Gastroesophageal sphincter (tissue), 3 donors: Measurements from ENCODE around the gene POLR3C.

ENCODE experiments used
- EP300 ChIP-seq: sonication (generic); formaldehyde crosslinking; IDR thresholded peaks from one replicate; pipeline ENCODE4 v1.6.1; 2017; ENCODE audit warnings: antibody characterized with exemption, mild to moderate bottlenecking
- POLR2A ChIP-seq, 2 donors: fragments of 450-650 bp; IDR thresholded peaks; one replicate each; pipeline ENCODE4 v1.6.1; 2017; ENCODE audit warnings: antibody characterized with exemption in 2 of 2, mild to moderate bottlenecking in 2 of 2, moderate library complexity in 1 of 2
- POLR2AphosphoS5 ChIP-seq: sonication (generic); formaldehyde crosslinking; IDR thresholded peaks from one replicate; pipeline ENCODE4 v1.6.1; 2017; ENCODE audit warnings: antibody characterized with exemption
- TF ChIP-seq, protein P1 (sequence below), 4 experiments: fragments of 200-600 bp in 2 of 4; fragments of 450-650 bp in 2 of 4; sonication (generic) in 1 of 4; IDR thresholded peaks; one replicate each; pipeline ENCODE4 v1.5.1; 2017 to 2019; ENCODE audit warnings: antibody characterized with exemption in 4 of 4, mild to moderate bottlenecking in 2 of 4, moderate library complexity in 2 of 4

DNA sequence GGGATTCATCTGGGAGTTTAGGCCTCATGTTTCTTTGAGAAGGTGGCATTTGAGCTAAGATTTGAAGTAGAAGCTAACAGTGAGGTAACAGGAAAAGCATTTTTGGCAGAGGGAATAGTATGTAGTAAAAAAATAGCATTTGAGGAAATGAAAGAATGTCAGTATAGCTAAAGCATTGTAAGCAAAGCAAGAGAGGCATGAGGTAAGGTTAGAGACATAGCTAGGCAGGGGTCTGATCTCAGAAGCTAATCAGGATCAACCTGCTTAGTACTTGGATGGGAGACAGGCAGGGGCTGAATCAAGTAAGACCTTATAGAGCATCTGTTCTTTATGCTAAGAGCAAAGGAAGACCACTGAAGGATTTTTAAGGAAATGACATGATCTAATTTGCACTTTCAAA is 4.0 kb downstream of the POLR3C start:
- no peak for TF ChIP-seq POLR2AphosphoS5
- TF ChIP-seq, protein P1, sequence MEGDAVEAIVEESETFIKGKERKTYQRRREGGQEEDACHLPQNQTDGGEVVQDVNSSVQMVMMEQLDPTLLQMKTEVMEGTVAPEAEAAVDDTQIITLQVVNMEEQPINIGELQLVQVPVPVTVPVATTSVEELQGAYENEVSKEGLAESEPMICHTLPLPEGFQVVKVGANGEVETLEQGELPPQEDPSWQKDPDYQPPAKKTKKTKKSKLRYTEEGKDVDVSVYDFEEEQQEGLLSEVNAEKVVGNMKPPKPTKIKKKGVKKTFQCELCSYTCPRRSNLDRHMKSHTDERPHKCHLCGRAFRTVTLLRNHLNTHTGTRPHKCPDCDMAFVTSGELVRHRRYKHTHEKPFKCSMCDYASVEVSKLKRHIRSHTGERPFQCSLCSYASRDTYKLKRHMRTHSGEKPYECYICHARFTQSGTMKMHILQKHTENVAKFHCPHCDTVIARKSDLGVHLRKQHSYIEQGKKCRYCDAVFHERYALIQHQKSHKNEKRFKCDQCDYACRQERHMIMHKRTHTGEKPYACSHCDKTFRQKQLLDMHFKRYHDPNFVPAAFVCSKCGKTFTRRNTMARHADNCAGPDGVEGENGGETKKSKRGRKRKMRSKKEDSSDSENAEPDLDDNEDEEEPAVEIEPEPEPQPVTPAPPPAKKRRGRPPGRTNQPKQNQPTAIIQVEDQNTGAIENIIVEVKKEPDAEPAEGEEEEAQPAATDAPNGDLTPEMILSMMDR (IDR thresholded peaks at IDR 0.05) = no peak
- no peak for TF ChIP-seq POLR2A (IDR thresholded peaks at IDR 0.05)
- no peak for TF ChIP-seq EP300
